ENCODE results near the gene MAPK14. TPM values are rescaled to one million over a fixed set of nuclear protein-coding genes. Genes with fewer than 3 reads are reported as not detected.

The MAPK14 gene
- total RNA-seq, 1 donor from 2014 or later: 27.3 TPM

- no peak overlapping the region for H3K4me3 ChIP-seq (ENCODE audit: low read depth, low read length)
These were observed 7.6 kb downstream of the MAPK14 start for GRCh38 chr6:36035225-36035624.

GRCh38 chr6:36038120-36038876, 10.7 kb downstream of the MAPK14 start:
- DNase-seq (ENCODE audit: low read depth): no peak
- H3K4me3 ChIP-seq (ENCODE audit: low read depth, low read length): no peak overlapping the region
- no peak for TF ChIP-seq CTCF (conservative IDR thresholded peaks at IDR 0.05; ENCODE audit: low read depth, low read length)

More at GRCh38 chr6:36035225-36035624, 7.6 kb downstream of the MAPK14 start:
- DNase-seq (ENCODE audit: low read depth): no peak
- TF ChIP-seq CTCF (conservative IDR thresholded peaks at IDR 0.05; ENCODE audit: low read depth, low read length): no peak

- DNase-seq (ENCODE audit: low read depth): no peak
- no peak for TF ChIP-seq CTCF (conservative IDR thresholded peaks at IDR 0.05; ENCODE audit: low read depth, low read length)
- H3K4me3 ChIP-seq (ENCODE audit: low read depth, low read length): no peak overlapping the region
These were observed 11.5 kb downstream of the MAPK14 start for GRCh38 chr6:36039112-36039511.

GRCh38 chr6:36040958-36041357, 13.3 kb downstream of the MAPK14 start:
- no peak for DNase-seq (ENCODE audit: low read depth)
- TF ChIP-seq CTCF (conservative IDR thresholded peaks at IDR 0.05; ENCODE audit: low read depth, low read length): no peak
- no peak overlapping the region for H3K4me3 ChIP-seq (ENCODE audit: low read depth, low read length)

- TF ChIP-seq CTCF (conservative IDR thresholded peaks at IDR 0.05; ENCODE audit: low read depth, low read length): no peak
- H3K4me3 ChIP-seq (ENCODE audit: low read depth, low read length): no peak overlapping the region
- no peak for DNase-seq (ENCODE audit: low read depth)
These were observed 15.1 kb downstream of the MAPK14 start for GRCh38 chr6:36042618-36043260.

- TF ChIP-seq CTCF (conservative IDR thresholded peaks at IDR 0.05; ENCODE audit: low read depth, low read length): no peak
- H3K4me3 ChIP-seq (ENCODE audit: low read depth, low read length): no peak overlapping the region
- DNase-seq (ENCODE audit: low read depth): no peak
These were observed 22.0 kb downstream of the MAPK14 start for GRCh38 chr6:36049582-36049981.
